ENCODE results near the gene SUGCT.

The SUGCT gene

DNA sequence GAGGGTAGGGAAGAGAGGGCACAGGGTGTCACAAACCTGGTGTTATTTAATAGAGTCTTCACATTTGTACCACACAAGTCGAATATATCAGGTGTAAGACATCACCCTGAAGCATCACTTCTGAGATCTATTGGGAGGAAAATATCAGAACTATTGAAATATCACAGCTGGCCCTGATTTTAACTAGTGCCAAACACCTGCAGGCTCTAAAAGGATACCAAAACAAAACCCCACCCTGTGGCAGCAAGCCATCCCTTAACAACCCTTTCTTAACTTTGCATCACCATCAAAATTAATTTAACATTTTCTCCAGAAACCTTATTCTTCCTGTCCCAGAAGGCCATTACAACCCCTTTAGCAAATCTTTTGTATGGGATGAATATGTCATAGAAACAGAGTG, 365.4 kb downstream of the SUGCT start:
- DNase-seq (ENCODE audit: low read depth), result no peak
- in situ Hi-C loops (cut with HindIII; ENCODE audit: low sequenced_read_pairs), result no loop called here
- TF ChIP-seq, protein P1, sequence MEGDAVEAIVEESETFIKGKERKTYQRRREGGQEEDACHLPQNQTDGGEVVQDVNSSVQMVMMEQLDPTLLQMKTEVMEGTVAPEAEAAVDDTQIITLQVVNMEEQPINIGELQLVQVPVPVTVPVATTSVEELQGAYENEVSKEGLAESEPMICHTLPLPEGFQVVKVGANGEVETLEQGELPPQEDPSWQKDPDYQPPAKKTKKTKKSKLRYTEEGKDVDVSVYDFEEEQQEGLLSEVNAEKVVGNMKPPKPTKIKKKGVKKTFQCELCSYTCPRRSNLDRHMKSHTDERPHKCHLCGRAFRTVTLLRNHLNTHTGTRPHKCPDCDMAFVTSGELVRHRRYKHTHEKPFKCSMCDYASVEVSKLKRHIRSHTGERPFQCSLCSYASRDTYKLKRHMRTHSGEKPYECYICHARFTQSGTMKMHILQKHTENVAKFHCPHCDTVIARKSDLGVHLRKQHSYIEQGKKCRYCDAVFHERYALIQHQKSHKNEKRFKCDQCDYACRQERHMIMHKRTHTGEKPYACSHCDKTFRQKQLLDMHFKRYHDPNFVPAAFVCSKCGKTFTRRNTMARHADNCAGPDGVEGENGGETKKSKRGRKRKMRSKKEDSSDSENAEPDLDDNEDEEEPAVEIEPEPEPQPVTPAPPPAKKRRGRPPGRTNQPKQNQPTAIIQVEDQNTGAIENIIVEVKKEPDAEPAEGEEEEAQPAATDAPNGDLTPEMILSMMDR (IDR thresholded peaks at IDR 0.05; ENCODE audit: low read depth, low read length, missing control alignments), result no peak
- no peak overlapping the region for H3K4me3 ChIP-seq (ENCODE audit: low read depth, low read length)

DNA sequence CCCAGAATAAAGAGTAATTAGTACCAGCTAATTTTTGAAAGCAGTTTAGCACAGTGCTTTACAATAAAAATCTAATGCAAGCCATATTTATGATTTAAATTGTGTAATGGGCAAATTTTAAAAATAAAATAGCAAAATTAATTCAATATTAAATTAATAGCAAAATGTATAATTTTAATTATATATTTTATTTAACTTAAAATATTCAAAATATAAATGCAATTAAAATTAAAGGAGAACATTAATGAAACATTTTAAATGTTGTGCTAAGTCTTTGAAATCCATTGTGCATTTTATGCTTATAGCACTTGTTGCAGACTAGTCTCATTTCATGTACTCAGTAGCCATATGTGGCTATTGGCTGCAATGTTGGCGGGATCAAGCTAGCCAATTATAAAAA, 367.6 kb downstream of the SUGCT start:
- DNase-seq (ENCODE audit: low read depth), result no peak
- in situ Hi-C loops (cut with HindIII; ENCODE audit: low sequenced_read_pairs), result no loop called here
- TF ChIP-seq, protein P1 (IDR thresholded peaks at IDR 0.05; ENCODE audit: low read depth, low read length, missing control alignments), result no peak
- no peak overlapping the region for H3K4me3 ChIP-seq (ENCODE audit: low read depth, low read length)

DNA sequence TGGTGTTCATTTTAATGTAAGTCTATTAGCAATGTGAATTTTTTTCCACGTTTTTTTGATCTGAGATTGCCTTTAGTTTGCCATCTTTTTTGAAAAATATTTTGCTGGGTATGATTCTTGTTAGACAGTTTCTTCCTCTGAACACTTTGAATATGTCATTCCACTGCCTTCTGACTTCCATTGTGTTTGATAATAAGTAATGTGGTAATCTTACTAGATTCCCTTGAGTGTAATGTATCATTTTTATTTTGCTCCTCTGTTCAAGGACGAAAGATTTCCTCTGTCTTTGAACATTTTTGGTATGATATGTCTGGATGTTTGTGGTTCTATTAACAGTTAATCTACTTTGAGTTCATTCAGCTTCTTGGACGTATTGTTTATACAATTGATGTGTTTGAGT, 371.4 kb downstream of the SUGCT start:
- in situ Hi-C loops (cut with HindIII; ENCODE audit: low sequenced_read_pairs), result no loop called here
- TF ChIP-seq, protein P1 (IDR thresholded peaks at IDR 0.05; ENCODE audit: low read depth, low read length, missing control alignments), result no peak
- DNase-seq (ENCODE audit: low read depth), result no peak
- no peak overlapping the region for H3K4me3 ChIP-seq (ENCODE audit: low read depth, low read length)

DNA sequence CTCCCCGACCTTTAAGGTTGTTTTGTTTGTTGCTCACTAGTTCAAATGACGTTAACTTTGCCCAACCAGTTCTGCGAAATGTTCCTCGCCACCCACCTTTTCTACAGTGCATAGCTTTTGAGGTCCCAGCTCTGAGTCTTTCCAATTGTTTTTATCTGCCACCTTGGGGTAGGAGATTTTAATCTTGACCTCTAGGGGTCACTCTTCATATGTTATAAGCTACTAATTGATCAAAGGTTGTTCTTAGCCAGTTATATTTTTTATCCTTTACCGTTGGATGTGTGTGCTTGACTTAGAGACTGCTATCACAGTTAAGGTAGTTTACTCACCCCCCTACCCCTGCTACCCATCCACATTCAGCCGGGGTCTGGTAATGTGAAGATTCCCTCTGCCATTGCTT, 372.4 kb downstream of the SUGCT start:
- no peak for DNase-seq (ENCODE audit: low read depth)
- no peak overlapping the region for H3K4me3 ChIP-seq (ENCODE audit: low read depth, low read length)
- TF ChIP-seq, protein P1 (IDR thresholded peaks at IDR 0.05; ENCODE audit: low read depth, low read length, missing control alignments), result no peak
- in situ Hi-C loops (cut with HindIII; ENCODE audit: low sequenced_read_pairs), result no loop called here

DNA sequence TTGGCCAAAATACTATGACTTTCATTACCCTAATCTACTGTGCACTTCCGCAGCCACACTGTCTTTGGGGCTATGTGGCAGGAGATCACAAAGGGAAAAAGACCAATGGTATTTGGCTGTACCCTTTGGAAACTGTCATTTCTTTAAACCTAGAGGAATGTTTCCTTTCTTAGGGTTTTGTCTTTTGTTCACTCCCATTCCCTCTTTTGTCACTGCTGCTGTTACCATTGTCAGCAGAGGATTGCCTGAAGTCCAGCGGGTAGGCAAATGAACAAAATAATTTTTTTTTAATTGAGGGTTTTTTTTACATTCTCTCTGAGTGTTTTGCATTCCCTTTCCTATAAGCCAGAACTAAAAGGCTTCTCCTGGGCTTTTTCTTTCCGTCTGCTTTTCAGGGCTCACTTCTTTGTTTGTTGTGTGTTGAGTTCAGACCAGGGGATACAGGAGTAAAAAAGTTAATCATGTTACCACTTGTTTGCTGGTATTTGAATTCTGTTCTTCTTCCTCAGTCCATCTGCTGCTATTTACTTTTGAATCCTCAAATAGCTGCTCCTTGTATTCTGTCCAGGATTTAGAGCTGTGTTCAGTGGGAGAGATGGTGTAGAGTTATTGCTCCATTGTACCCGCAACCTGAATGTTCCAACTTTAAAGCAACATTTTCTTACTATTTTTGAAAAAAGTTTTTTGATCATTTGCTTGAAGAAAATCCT, 374.6 kb downstream of the SUGCT start:
- DNase-seq (ENCODE audit: low read depth), result no peak
- TF ChIP-seq, protein P1 (IDR thresholded peaks at IDR 0.05; ENCODE audit: low read depth, low read length, missing control alignments), result no peak
- H3K4me3 ChIP-seq (ENCODE audit: low read depth, low read length), result no peak overlapping the region
- in situ Hi-C loops (cut with HindIII; ENCODE audit: low sequenced_read_pairs), result no loop called here

DNA sequence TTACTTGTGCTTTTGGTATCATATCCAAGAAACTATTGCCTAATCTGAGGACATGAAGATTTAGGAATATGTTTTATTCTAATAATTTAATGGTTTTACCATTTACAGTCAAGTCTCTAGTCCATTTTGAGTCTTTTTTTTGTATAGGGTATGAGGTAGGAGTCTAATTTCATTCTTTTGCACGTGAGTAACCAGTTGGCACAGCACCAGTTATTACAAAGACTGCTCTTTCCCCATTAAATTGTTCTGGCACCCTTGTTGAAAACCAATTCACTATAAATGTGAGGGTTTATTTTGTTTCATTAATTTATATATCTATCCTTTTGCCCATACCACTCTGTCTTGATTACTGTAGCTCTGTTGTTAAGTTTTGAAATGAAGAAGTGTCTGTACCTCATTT, 381.6 kb downstream of the SUGCT start:
- DNase-seq (ENCODE audit: low read depth), result no peak
- in situ Hi-C loops (cut with HindIII; ENCODE audit: low sequenced_read_pairs), result no loop called here
- H3K4me3 ChIP-seq (ENCODE audit: low read depth, low read length), result no peak overlapping the region

More for the DNA sequence above, 381.6 kb downstream of the SUGCT start:
- TF ChIP-seq, protein P1 (IDR thresholded peaks at IDR 0.05; ENCODE audit: low read depth, low read length, missing control alignments), result no peak

Data from astrocyte of the cerebellum (primary cell).